CD4-positive, alpha-beta T cell treated with Interleukin-21 for 1 hour (primary cell): ENCODE measurements around the gene KANSL1L.

ENCODE experiments used
- DNase-seq: peaks from one replicate; pipeline ENCODE4 v3.0.0-alpha.2; 2020

The KANSL1L gene

GRCh38 chr2:210063306-210063705 lies 107.9 kb downstream of the KANSL1L start:
- no peak for DNase-seq

GRCh38 chr2:210055825-210056224 lies 115.4 kb downstream of the KANSL1L start:
- no peak for DNase-seq

- no peak for DNase-seq
Observed at GRCh38 chr2:210054696-210055095, 116.5 kb downstream of the KANSL1L start.

- no peak for DNase-seq
Observed at GRCh38 chr2:210050885-210051284, 120.3 kb downstream of the KANSL1L start.

GRCh38 chr2:210049831-210050230 lies 121.4 kb downstream of the KANSL1L start:
- no peak for DNase-seq

GRCh38 chr2:210046851-210047500 lies 124.2 kb downstream of the KANSL1L start:
- DNase-seq = no peak

GRCh38 chr2:210038078-210038477 lies 133.1 kb downstream of the KANSL1L start:
- no peak for DNase-seq

GRCh38 chr2:210035679-210036078 lies 135.5 kb downstream of the KANSL1L start:
- DNase-seq = no peak

GRCh38 chr2:210034087-210034683 lies 137.0 kb downstream of the KANSL1L start:
- no peak for DNase-seq

- no peak for DNase-seq
Observed at GRCh38 chr2:210028178-210028577, 143.0 kb downstream of the KANSL1L start.

GRCh38 chr2:210027608-210028007 lies 143.6 kb downstream of the KANSL1L start:
- no peak for DNase-seq

- DNase-seq = no peak
Observed at GRCh38 chr2:210022824-210023223, 148.4 kb downstream of the KANSL1L start.

GRCh38 chr2:210020138-210020537 lies 151.1 kb downstream of the KANSL1L start:
- peak; percentile 8 for DNase-seq

GRCh38 chr2:210009896-210010295 lies 161.3 kb downstream of the KANSL1L start:
- no peak for DNase-seq

- DNase-seq = no peak
Observed at GRCh38 chr2:210009126-210009525, 162.1 kb downstream of the KANSL1L start.

GRCh38 chr2:210007895-210008294 lies 163.3 kb downstream of the KANSL1L start:
- no peak for DNase-seq

GRCh38 chr2:210004881-210005280 lies 166.3 kb downstream of the KANSL1L start:
- DNase-seq = no peak

GRCh38 chr2:210003359-210003758 lies 167.8 kb downstream of the KANSL1L start:
- no peak for DNase-seq

- DNase-seq = peak; percentile 96
Observed at GRCh38 chr2:210002158-210003157, 168.8 kb downstream of the KANSL1L start, which contains the start of gene RPE. TSS of gene RPE (plus strand) at chr2:210002638. CDS start at chr2:210002662, 24 bp downstream.

GRCh38 chr2:210000464-210001324 lies 170.5 kb downstream of the KANSL1L start:
- DNase-seq = no peak

- no peak for DNase-seq
Observed at GRCh38 chr2:209998596-209998995, 172.6 kb downstream of the KANSL1L start.

GRCh38 chr2:209993968-209994367 lies 177.2 kb downstream of the KANSL1L start:
- no peak for DNase-seq
